ENCODE data around the gene TTC9.

The TTC9 gene

DNA sequence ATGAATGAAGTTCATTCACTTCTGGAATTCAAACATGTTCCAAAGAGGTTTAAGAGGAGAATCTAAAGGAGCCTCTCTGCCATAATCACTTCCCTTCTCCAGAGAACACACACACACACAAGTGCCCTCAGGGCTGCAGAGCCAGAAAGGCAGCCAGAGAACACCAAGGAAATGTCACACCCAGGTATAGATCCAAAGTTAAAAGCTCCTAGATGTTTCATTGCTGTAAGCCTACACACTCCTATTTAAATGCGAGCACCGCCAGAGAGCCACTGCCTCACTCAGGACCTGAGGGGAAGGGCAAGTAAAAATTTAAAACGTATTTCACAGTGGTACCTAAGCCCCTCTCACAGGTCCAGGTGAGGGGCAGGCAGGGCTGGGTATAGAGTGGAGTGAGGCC is 82.4 kb downstream of the TTC9 start:
- TF ChIP-seq, protein P1, sequence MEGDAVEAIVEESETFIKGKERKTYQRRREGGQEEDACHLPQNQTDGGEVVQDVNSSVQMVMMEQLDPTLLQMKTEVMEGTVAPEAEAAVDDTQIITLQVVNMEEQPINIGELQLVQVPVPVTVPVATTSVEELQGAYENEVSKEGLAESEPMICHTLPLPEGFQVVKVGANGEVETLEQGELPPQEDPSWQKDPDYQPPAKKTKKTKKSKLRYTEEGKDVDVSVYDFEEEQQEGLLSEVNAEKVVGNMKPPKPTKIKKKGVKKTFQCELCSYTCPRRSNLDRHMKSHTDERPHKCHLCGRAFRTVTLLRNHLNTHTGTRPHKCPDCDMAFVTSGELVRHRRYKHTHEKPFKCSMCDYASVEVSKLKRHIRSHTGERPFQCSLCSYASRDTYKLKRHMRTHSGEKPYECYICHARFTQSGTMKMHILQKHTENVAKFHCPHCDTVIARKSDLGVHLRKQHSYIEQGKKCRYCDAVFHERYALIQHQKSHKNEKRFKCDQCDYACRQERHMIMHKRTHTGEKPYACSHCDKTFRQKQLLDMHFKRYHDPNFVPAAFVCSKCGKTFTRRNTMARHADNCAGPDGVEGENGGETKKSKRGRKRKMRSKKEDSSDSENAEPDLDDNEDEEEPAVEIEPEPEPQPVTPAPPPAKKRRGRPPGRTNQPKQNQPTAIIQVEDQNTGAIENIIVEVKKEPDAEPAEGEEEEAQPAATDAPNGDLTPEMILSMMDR (IDR thresholded peaks at IDR 0.05; ENCODE audit: low read depth, low read length, poor library complexity, severe bottlenecking) = no peak
- no peaks in the 10 kb centered on the region for H3K4me1 ChIP-seq (ENCODE audit: control insufficient read depth, low read length)
- no peak overlapping the region for H3K4me2 ChIP-seq (ENCODE audit: low read length)
- H3K27me3 ChIP-seq (ENCODE audit: control insufficient read depth, low read length) = no peaks in the 10 kb centered on the region
- H4K20me1 ChIP-seq (ENCODE audit: control insufficient read depth, insufficient read depth, low read depth, low read length) = no peaks in the 10 kb centered on the region
- H3K4me3 ChIP-seq (ENCODE audit: low read length) = no peak overlapping the region
- H3K9me3 ChIP-seq (ENCODE audit: control insufficient read depth, insufficient read depth, low read length) = no peaks in the 10 kb centered on the region
- H3K27ac ChIP-seq (ENCODE audit: low read depth, low read length) = no peak overlapping the region
- H3F3A ChIP-seq (ENCODE audit: control insufficient read depth, insufficient read depth) = no peaks in the 10 kb centered on the region
- no peaks in the 10 kb centered on the region for H3K79me2 ChIP-seq (ENCODE audit: control insufficient read depth, low read length)
- no peaks in the 10 kb centered on the region for H3K9me2 ChIP-seq (replicated peaks; ENCODE audit: control insufficient read depth, low read length)
- no peaks in the 10 kb centered on the region for H3K36me3 ChIP-seq (ENCODE audit: control insufficient read depth, low read length)

DNA sequence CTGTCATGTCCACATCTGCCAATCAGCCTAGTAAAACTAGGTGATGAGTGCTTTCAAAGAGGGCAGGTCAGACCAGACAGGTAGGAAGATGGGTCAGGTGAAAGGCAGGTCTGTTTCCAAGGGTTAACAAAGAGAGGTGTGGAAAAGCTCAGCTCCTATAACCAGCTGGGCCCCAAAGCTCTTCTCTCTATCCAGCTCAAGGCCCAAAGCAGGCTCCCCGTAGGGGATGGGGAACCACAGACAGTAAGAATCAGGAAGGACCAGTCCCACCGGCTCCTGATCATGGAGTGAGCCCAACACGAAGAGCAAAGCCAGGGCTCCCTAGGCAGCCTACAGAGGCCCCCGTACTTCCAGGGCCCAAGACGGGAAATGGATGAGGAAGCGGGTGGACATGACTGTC is 83.2 kb downstream of the TTC9 start:
- H4K20me1 ChIP-seq (ENCODE audit: control insufficient read depth, insufficient read depth, low read depth, low read length) = no peaks in the 10 kb centered on the region
- no peak overlapping the region for H3K4me3 ChIP-seq (ENCODE audit: low read length)
- H3K27ac ChIP-seq (ENCODE audit: low read depth, low read length) = no peak overlapping the region
- no peaks in the 10 kb centered on the region for H3K27me3 ChIP-seq (ENCODE audit: control insufficient read depth, low read length)
- no peaks in the 10 kb centered on the region for H3K79me2 ChIP-seq (ENCODE audit: control insufficient read depth, low read length)
- no peak overlapping the region for H3K4me2 ChIP-seq (ENCODE audit: low read length)
- no peaks in the 10 kb centered on the region for H3K4me1 ChIP-seq (ENCODE audit: control insufficient read depth, low read length)
- no peaks in the 10 kb centered on the region for H3K36me3 ChIP-seq (ENCODE audit: control insufficient read depth, low read length)
- no peaks in the 10 kb centered on the region for H3F3A ChIP-seq (ENCODE audit: control insufficient read depth, insufficient read depth)
- H3K9me2 ChIP-seq (replicated peaks; ENCODE audit: control insufficient read depth, low read length) = no peaks in the 10 kb centered on the region
- no peaks in the 10 kb centered on the region for H3K9me3 ChIP-seq (ENCODE audit: control insufficient read depth, insufficient read depth, low read length)
- TF ChIP-seq EZH2phosphoT487 (IDR thresholded peaks at IDR 0.05; ENCODE audit: borderline replicate concordance, low read length) = no peak
- TF ChIP-seq, protein P1 (IDR thresholded peaks at IDR 0.05; ENCODE audit: low read depth, low read length, poor library complexity, severe bottlenecking) = no peak
